ENCODE measurements around the gene RPGRIP1. TPM values are rescaled to one million over a fixed set of nuclear protein-coding genes. Genes with fewer than 3 reads are reported as not detected.
"Not testable (repeated sequence)": the region's sequence is repeated elsewhere in the genome, so short reads cannot be mapped to it uniquely, and the experiment has no call there.

RPGRIP1 gene
- total and polyA plus RNA-seq, 7 donors: 0.04 to 0.15 TPM; not detected in 5

DNA sequence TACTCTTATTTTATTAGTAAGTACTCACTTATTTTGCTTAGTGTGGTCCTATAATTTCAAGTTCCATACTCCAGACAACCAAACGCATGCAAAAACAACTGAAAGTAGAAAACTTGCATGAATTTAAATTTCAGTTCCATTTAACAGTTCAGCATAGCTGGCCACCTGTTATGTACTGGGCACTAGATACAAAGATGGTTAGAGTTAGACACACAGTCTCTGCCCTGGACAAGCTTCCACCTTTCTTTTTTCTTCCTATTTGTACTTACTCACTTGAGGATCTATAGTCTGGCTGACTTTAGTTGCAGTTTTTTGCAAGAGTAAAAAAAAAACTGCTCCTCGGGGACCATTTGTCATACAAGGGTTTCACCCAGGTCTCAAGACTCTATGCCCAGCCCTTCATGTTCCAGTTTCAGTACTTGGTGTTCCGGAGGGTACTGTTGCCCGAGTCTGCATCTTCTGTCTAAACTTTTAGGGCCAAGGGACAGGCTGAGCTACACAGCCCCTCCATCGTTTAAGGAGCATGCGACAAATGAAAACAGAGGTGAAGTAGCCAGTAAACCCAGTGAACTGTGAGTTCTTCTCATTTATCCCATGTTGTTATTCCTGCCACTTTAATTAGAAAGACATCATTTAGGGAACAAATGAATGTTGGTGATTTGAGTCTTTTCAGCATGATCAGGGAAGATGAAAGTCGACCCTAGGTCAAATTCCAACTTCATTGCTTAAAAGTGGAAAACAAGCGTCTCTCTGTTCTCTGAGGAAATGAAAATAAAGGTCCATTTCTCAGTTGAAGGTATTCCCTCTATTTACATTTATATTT, 22.3 kb downstream of the RPGRIP1 start:
- DNase-seq: no peak
- no peaks in the 10 kb centered on the region for H3K36me3 ChIP-seq (ENCODE audit: insufficient read depth in 1 of 2, low read depth in 1 of 2)
- no peak for TF ChIP-seq CTCF (IDR thresholded peaks at IDR 0.05)
- H3K27me3 ChIP-seq (ENCODE audit: insufficient read depth in 3 of 3, low read length in 2 of 3): peaks cover 0 to 36% (median 2%) of the 10 kb centered on the region in 3 donors
- 67 to 75% (median 69%) methylated on average over 8 of the region's 8 CpGs for WGBS, 3 donors
- H3K4me3 ChIP-seq: no peak overlapping the region
- H3K9me3 ChIP-seq: no peaks in the 10 kb centered on the region
- ATAC-seq: no peak
- intact Hi-C loops (cut with DNase I): no loop called here
- peaks cover 3% of the 10 kb centered on the region for H3K4me1 ChIP-seq
- H3K27ac ChIP-seq: no peak overlapping the region

- ATAC-seq; H3K27ac ChIP-seq; intact Hi-C loops (cut with DNase I); H3K4me1 ChIP-seq; H3K4me3 ChIP-seq; DNase-seq; H3K36me3 ChIP-seq (ENCODE audit: insufficient read depth in 1 of 2, low read depth in 1 of 2); H3K9me3 ChIP-seq: not testable (repeated sequence)
- H3K27me3 ChIP-seq (ENCODE audit: insufficient read depth in 3 of 3, low read length in 2 of 3): peaks cover 0 to 36% (median 2%) of the 10 kb centered on the region in 3 donors
- WGBS, 3 donors: 86% methylated on average over 2 of the region's 2 CpGs
These were observed 22.9 kb downstream of the RPGRIP1 start for GRCh38 chr14:21302836-21303140.

GRCh38 chr14:21307637-21308036, 27.8 kb downstream of the RPGRIP1 start:
- Histone ChIP-seq H3K4me1 (no peaks in the 10 kb centered on the region), H3K27ac (no peak overlapping the region), H3K36me3 (ENCODE audit: insufficient read depth in 1 of 2, low read depth in 1 of 2) (no peaks in the 10 kb centered on the region), H3K4me3 (no peak overlapping the region), H3K27me3 (ENCODE audit: insufficient read depth in 3 of 3, low read length in 2 of 3) (peaks cover 0 to 23% (median 3%) of the 10 kb centered on the region in 3 donors), H3K9me3 (no peaks in the 10 kb centered on the region)
- no peak for TF ChIP-seq CTCF (IDR thresholded peaks at IDR 0.05)
- intact Hi-C loops (cut with DNase I): no loop called here
- no peak for ATAC-seq
- DNase-seq: no peak
- 78 to 89% (median 88%) methylated on average over 3 of the region's 3 CpGs for WGBS, 3 donors

- peak; percentile 46 to 84 (median 70) for ATAC-seq
- Histone ChIP-seq H3K36me3 (ENCODE audit: insufficient read depth in 1 of 2, low read depth in 1 of 2) (no peaks in the 10 kb centered on the region), H3K27me3 (ENCODE audit: insufficient read depth in 3 of 3, low read length in 2 of 3) (peaks cover 0 to 19% (median 3%) of the 10 kb centered on the region in 3 donors), H3K4me1 (no peaks in the 10 kb centered on the region), H3K4me3 (peak overlapping the region; percentile 53), H3K27ac (no peak overlapping the region), H3K9me3 (no peaks in the 10 kb centered on the region)
- TF ChIP-seq CTCF (IDR thresholded peaks at IDR 0.05): no peak
- intact Hi-C loops (cut with DNase I): no loop called here
- DNase-seq: no peak
These were observed 28.2 kb downstream of the RPGRIP1 start for GRCh38 chr14:21308132-21308478.

GRCh38 chr14:21308479-21309237, 28.8 kb downstream of the RPGRIP1 start:
- Histone ChIP-seq H3K4me1 (no peaks in the 10 kb centered on the region), H3K27ac (peak overlapping the region; percentile 52), H3K36me3 (ENCODE audit: insufficient read depth in 1 of 2, low read depth in 1 of 2) (no peaks in the 10 kb centered on the region), H3K4me3 (peak overlapping the region; percentile 53), H3K9me3 (no peaks in the 10 kb centered on the region), H3K27me3 (ENCODE audit: insufficient read depth in 3 of 3, low read length in 2 of 3) (peaks cover 0 to 18% (median 3%) of the 10 kb centered on the region in 3 donors)
- peak; percentile 37 to 58 for DNase-seq
- WGBS, 3 donors: 3 to 9% (median 6%) methylated on average over 16 of the region's 16 CpGs
- ATAC-seq: peak; percentile 77 to 88 (median 84)
- intact Hi-C loops (cut with DNase I): no loop called here
- TF ChIP-seq CTCF (IDR thresholded peaks at IDR 0.05): no peak
